ENCODE data around the gene DSCAM. TPM values are rescaled to one million over a fixed set of nuclear protein-coding genes. Genes with fewer than 3 reads are reported as not detected.

Gene DSCAM
- total RNA-seq, 1 experiment from 2014 or later, result 0.13 TPM

- Mint-ChIP-seq H3K4me3 (no peak overlapping the region), H3K27me3 (ENCODE audit: low read depth) (no peaks in the 10 kb centered on the region), H3K4me1 (peaks cover 29% of the 10 kb centered on the region), H3K9me3 (no peaks in the 10 kb centered on the region), H3K36me3 (no peaks in the 10 kb centered on the region), H3K27ac (no peak overlapping the region)
- ChIA-PET POLR2A (no interaction called here), CTCF (interaction anchor here (0.6 to 1.2 kb wide), 3 partner anchors 12 to 114 kb away, joined by 3 to 6 read pairs (median 3); no protein-coding TSS in a partner anchor)
- DNase-seq (ENCODE audit: low spot score) (no peak), ATAC-seq (no peak)
- TF ChIP-seq NFYB (CRISPR knock-in tag; conservative IDR thresholded peaks at IDR 0.05; ENCODE audit: low read depth), result no peak
- TF ChIP-seq OVOL2 (CRISPR knock-in tag; IDR thresholded peaks at IDR 0.05; ENCODE audit: borderline replicate concordance), result no peak
- TF ChIP-seq JUN (CRISPR knock-in tag; IDR thresholded peaks at IDR 0.05), result no peak
- TF ChIP-seq CREB1 (CRISPR knock-in tag; IDR thresholded peaks at IDR 0.05), result no peak
- TF ChIP-seq SOX15 (CRISPR knock-in tag; IDR thresholded peaks at IDR 0.05), result no peak
- no peak for TF ChIP-seq NFE2L1 (CRISPR knock-in tag; IDR thresholded peaks at IDR 0.05)
- TF ChIP-seq MYBL2 (CRISPR knock-in tag; IDR thresholded peaks at IDR 0.05), result no peak
- no peak for TF ChIP-seq ESRRA (CRISPR knock-in tag; IDR thresholded peaks at IDR 0.05; ENCODE audit: borderline replicate concordance)
- no peak for TF ChIP-seq GABPB1 (CRISPR knock-in tag; IDR thresholded peaks at IDR 0.05)
- TF ChIP-seq ATF6 (CRISPR knock-in tag; IDR thresholded peaks at IDR 0.05), result no peak
- TF ChIP-seq E2F1 (CRISPR knock-in tag; IDR thresholded peaks at IDR 0.05), result no peak
Measured at GRCh38 chr21:40272037-40272436, 574.9 kb downstream of the DSCAM start.

GRCh38 chr21:40271164-40271563 lies 575.8 kb downstream of the DSCAM start:
- no peaks in the 10 kb centered on the region for H3K27me3 Mint-ChIP-seq (ENCODE audit: low read depth)
- TF ChIP-seq OVOL2 (CRISPR knock-in tag; IDR thresholded peaks at IDR 0.05; ENCODE audit: borderline replicate concordance) (no peak), NR1H2 (CRISPR knock-in tag; IDR thresholded peaks at IDR 0.05) (no peak), MYBL2 (CRISPR knock-in tag; IDR thresholded peaks at IDR 0.05) (no peak), E2F1 (CRISPR knock-in tag; IDR thresholded peaks at IDR 0.05) (no peak), ATF1 (CRISPR knock-in tag; IDR thresholded peaks at IDR 0.05) (no peak), NFYB (CRISPR knock-in tag; conservative IDR thresholded peaks at IDR 0.05; ENCODE audit: low read depth) (no peak), USF1 (CRISPR knock-in tag; IDR thresholded peaks at IDR 0.05) (no peak), FOXK1 (CRISPR knock-in tag; IDR thresholded peaks at IDR 0.05) (no peak), ZNF425 (CRISPR knock-in tag; conservative IDR thresholded peaks at IDR 0.05) (no peak), CTCF (IDR thresholded peaks at IDR 0.05) (no peak), E2F5 (CRISPR knock-in tag; IDR thresholded peaks at IDR 0.05) (no peak)
- TF ChIP-seq, protein P1, sequence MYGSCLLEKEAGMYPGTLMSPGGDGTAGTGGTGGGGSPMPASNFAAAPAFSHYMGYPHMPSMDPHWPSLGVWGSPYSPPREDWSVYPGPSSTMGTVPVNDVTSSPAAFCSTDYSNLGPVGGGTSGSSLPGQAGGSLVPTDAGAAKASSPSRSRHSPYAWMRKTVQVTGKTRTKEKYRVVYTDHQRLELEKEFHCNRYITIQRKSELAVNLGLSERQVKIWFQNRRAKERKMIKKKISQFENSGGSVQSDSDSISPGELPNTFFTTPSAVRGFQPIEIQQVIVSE (CRISPR knock-in tag; IDR thresholded peaks at IDR 0.05; ENCODE audit: borderline replicate concordance), result no peak
- TF ChIP-seq, protein P2, sequence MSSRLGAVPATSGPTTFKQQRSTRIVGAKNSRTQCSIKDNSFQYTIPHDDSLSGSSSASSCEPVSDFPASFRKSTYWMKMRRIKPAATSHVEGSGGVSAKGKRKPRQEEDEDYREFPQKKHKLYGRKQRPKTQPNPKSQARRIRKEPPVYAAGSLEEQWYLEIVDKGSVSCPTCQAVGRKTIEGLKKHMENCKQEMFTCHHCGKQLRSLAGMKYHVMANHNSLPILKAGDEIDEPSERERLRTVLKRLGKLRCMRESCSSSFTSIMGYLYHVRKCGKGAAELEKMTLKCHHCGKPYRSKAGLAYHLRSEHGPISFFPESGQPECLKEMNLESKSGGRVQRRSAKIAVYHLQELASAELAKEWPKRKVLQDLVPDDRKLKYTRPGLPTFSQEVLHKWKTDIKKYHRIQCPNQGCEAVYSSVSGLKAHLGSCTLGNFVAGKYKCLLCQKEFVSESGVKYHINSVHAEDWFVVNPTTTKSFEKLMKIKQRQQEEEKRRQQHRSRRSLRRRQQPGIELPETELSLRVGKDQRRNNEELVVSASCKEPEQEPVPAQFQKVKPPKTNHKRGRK (CRISPR knock-in tag; IDR thresholded peaks at IDR 0.05; ENCODE audit: borderline replicate concordance), result no peak
- TF ChIP-seq, protein P3, sequence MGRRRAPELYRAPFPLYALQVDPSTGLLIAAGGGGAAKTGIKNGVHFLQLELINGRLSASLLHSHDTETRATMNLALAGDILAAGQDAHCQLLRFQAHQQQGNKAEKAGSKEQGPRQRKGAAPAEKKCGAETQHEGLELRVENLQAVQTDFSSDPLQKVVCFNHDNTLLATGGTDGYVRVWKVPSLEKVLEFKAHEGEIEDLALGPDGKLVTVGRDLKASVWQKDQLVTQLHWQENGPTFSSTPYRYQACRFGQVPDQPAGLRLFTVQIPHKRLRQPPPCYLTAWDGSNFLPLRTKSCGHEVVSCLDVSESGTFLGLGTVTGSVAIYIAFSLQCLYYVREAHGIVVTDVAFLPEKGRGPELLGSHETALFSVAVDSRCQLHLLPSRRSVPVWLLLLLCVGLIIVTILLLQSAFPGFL (CRISPR knock-in tag; IDR thresholded peaks at IDR 0.05; ENCODE audit: borderline replicate concordance), result no peak

More at GRCh38 chr21:40271164-40271563, 575.8 kb downstream of the DSCAM start:
- CTCF ChIA-PET, result interaction anchor here (0.9 to 1.2 kb wide), 3 partner anchors 13 to 128 kb away, joined by 3 to 6 read pairs (median 4); no protein-coding TSS in a partner anchor
- Mint-ChIP-seq H3K27ac (no peak overlapping the region), H3K36me3 (no peaks in the 10 kb centered on the region), H3K9me3 (no peaks in the 10 kb centered on the region), H3K4me3 (no peak overlapping the region), H3K4me1 (peaks cover 28% of the 10 kb centered on the region)
- ATAC-seq (peak; percentile 65), DNase-seq (ENCODE audit: low spot score) (no peak)
- POLR2A ChIA-PET, result no interaction called here
